Prostate gland (tissue), 2 donors: ENCODE measurements around the gene FCN1. TPM values are rescaled to one million over a fixed set of nuclear protein-coding genes. Genes with fewer than 3 reads are reported as not detected.

Experiments used
- DNase-seq: peaks from one replicate; pipeline ENCODE4 v3.0.0-alpha.2; 2019; ENCODE audit warnings: low spot score
- H3K27ac ChIP-seq, 2 donors: fragments of 200-600 bp; sonication (generic); 2 replicates each; pipeline ENCODE4 v1.5.1; 2017 to 2019
- H3K27me3 ChIP-seq: fragments of 200-600 bp; sonication (generic); replicated peaks from 2 replicates; pipeline ENCODE4 v1.5.1; 2019; ENCODE audit not compliant: insufficient read depth
- H3K36me3 ChIP-seq, 2 donors: fragments of 200-600 bp; sonication (generic); 1 replicate in 1 of 2; 2 replicates in 1 of 2; pipeline versions ENCODE4 v1.5.1 to v1.8.1; 2017 to 2019
- H3K4me1 ChIP-seq: fragments of 200-600 bp; sonication (generic); replicated peaks from 2 replicates; pipeline ENCODE4 v1.5.1; 2019
- H3K4me3 ChIP-seq, 2 donors: fragments of 200-600 bp; sonication (generic); 2 replicates each; pipeline ENCODE4 v1.5.1; 2017 to 2019
- H3K9me3 ChIP-seq: fragments of 200-600 bp; sonication (generic); 2 replicates; pipeline ENCODE4 v1.5.1; 2017
- CTCF ChIP-seq, 4 experiments: fragments of 200-600 bp in 2 of 4; fragments of 450-650 bp in 2 of 4; sonication (generic) in 2 of 4; IDR thresholded peaks; 1 replicate in 3 of 4; 2 replicates in 1 of 4; pipeline ENCODE4 v1.5.1; 2016 to 2019; ENCODE audit warnings: antibody characterized with exemption in 4 of 4, mild to moderate bottlenecking in 2 of 4, moderate library complexity in 2 of 4
- POLR2A ChIP-seq: fragments of 450-650 bp; IDR thresholded peaks from one replicate; pipeline ENCODE4 v1.6.1; 2016; ENCODE audit warnings: antibody characterized with exemption, mild to moderate bottlenecking
- POLR2AphosphoS5 ChIP-seq: sonication (generic); formaldehyde crosslinking; IDR thresholded peaks from one replicate; pipeline ENCODE4 v1.6.1; 2017; ENCODE audit warnings: antibody characterized with exemption
- WGBS: methylation state at CpG from one replicate; pipeline ENCODE4 v1.1.5; 2018; 5-methylcytosine and 5-hydroxymethylcytosine counted together
- intact Hi-C: fragments of 100-400 bp; cut with DNase I; formaldehyde crosslinking; loops from one replicate; pipeline ENCODE4 v1.14.2; 2022
- total RNA-seq, 2 donors: library from RNA; depleted of rRNA; stranded (reverse); fragments of >200 nt; gene quantifications; one replicate each; pipeline ENCODE4 v1.1.0, GENCODE V29; 2016

The FCN1 gene
- total RNA-seq, 2 donors from 2014 or later, result 0.23 to 0.34 TPM

DNA sequence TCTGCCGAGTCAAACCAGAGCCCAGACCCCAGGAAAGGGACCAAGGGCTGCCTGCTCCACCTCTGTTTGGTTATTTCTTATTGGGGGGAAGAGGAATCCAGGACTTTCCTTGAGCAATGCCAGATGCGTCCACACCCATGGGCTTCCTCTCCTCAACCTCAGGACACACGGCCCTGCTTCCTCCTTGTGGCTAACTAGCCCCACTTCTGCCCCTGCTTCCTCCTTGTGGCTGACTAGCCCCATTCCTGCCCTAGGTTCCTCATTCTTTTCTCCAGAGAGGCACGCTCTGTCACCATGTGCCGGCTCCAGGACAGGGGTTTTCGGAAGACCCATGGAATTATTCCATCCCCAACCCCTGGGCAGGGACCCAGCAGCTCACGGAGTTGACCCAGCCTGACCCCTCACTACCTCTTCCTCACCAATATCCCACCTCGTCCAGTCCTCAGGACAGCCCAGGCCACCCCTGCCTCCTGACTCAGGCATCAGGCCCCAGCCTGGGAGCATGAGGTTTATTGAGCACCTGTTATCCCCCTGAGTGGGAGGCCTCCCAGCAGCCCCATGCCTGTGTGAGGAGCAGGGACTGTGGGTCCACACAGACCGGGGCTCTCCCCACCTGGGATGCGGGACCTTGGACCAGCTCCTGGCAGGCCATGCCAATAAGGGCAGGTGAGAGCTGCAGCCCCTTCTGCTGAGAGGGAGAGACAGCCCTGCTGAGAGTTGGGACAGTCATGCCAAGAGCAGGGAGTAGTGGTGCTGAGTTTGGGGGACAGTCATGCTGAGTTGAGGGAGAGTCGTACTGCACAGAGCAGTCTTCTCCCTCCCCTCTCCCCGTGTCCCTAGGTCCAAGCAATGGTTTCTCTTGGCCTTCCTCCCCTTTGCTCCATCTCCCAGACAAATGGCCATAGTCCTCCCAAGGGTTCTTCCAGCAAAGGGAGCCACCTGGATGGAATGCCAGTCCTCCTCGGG lies 11.8 kb upstream of the FCN1 start:
- H3K4me1 ChIP-seq, result no peaks in the 10 kb centered on the region
- H3K27ac ChIP-seq, result no peak overlapping the region
- DNase-seq, result no peak
- no peak for TF ChIP-seq POLR2AphosphoS5
- TF ChIP-seq POLR2A, result no peak
- no peak for TF ChIP-seq CTCF (IDR thresholded peaks at IDR 0.05)
- no peaks in the 10 kb centered on the region for H3K27me3 ChIP-seq
- H3K9me3 ChIP-seq, result no peaks in the 10 kb centered on the region
- H3K4me3 ChIP-seq, result no peak overlapping the region
- WGBS, result 76% methylated on average over 13 of the region's 13 CpGs
- intact Hi-C loops, result no loop called here
- no peaks in the 10 kb centered on the region for H3K36me3 ChIP-seq

- no peak overlapping the region for H3K4me3 ChIP-seq
- 57% methylated on average over 14 of the region's 15 CpGs for WGBS
- no peaks in the 10 kb centered on the region for H3K27me3 ChIP-seq
- no peaks in the 10 kb centered on the region for H3K36me3 ChIP-seq
- no peak overlapping the region for H3K27ac ChIP-seq
- no peaks in the 10 kb centered on the region for H3K4me1 ChIP-seq
- intact Hi-C loops, result no loop called here
- no peaks in the 10 kb centered on the region for H3K9me3 ChIP-seq
- TF ChIP-seq POLR2A (no peak), CTCF (IDR thresholded peaks at IDR 0.05) (no peak), POLR2AphosphoS5 (no peak)
- DNase-seq, result no peak
These were observed 10.9 kb upstream of the FCN1 start for GRCh38 chr9:134928436-134929192.

DNA sequence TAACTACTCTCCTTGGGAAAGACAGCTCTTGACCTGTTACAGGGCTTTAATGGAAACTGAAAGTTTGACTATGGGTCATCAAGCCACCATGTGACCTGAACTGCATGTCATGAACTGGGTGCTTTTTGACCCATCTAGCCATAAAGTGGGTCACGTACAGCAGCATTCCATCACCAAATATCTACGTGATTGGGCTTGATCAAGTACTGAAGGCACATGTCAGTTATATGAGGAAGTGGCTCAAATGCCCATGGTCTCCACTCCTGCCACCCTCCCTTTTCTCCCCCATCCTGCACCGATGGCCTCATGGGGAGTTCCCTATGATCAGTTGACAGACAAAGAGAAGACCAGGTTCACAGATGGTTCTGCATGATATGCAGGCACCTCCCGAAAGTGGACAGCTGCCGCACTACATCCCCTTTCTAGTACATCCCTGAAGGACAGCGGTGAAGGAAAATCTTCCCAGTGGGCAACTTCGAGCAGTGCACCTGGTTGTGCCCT lies 7.3 kb upstream of the FCN1 start:
- no peaks in the 10 kb centered on the region for H3K4me1 ChIP-seq
- H3K9me3 ChIP-seq, result no peaks in the 10 kb centered on the region
- intact Hi-C loops, result no loop called here
- no peaks in the 10 kb centered on the region for H3K36me3 ChIP-seq
- no peak overlapping the region for H3K4me3 ChIP-seq
- no peak for DNase-seq
- no peak for TF ChIP-seq POLR2AphosphoS5
- no peak for TF ChIP-seq POLR2A
- TF ChIP-seq CTCF (IDR thresholded peaks at IDR 0.05), result no peak
- 85% methylated on average over 7 of the region's 7 CpGs for WGBS
- no peaks in the 10 kb centered on the region for H3K27me3 ChIP-seq
- H3K27ac ChIP-seq, result no peak overlapping the region

DNA sequence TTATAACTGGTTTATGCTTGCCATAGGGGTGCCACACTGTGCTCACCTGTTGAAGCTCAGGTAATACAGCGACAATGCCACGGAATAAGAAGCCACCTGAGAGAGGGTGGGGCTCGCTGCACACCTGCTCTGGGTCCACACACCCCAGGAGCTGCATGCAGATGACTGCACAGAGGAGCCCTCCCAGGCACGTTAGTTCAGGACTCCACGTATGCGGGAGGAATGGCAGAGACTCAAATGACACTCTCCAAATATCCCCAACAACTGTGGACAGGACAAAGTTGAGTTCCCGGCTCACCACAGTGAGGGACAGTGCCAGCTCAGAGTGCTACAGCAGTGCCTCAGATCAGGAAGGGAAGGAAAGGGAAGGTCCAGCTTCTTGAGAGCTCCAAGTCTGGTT lies 5.8 kb upstream of the FCN1 start:
- 81% methylated on average over 7 of the region's 7 CpGs for WGBS
- H3K27ac ChIP-seq, result no peak overlapping the region
- no peak overlapping the region for H3K4me3 ChIP-seq
- no peaks in the 10 kb centered on the region for H3K27me3 ChIP-seq
- intact Hi-C loops, result no loop called here
- no peak for DNase-seq
- no peak for TF ChIP-seq POLR2A
- no peak for TF ChIP-seq CTCF (IDR thresholded peaks at IDR 0.05)
- TF ChIP-seq POLR2AphosphoS5, result no peak
- no peaks in the 10 kb centered on the region for H3K36me3 ChIP-seq
- no peaks in the 10 kb centered on the region for H3K9me3 ChIP-seq
- H3K4me1 ChIP-seq, result no peaks in the 10 kb centered on the region
